ENCODE data around the gene TAS2R30.

The TAS2R30 gene

GRCh38 chr12:11144297-11144696 lies 9.9 kb upstream of the TAS2R30 start:
- H2BK5ac ChIP-seq (ENCODE audit: low read length): no peak overlapping the region
- no peak overlapping the region for H3K27ac ChIP-seq (replicated peaks; ENCODE audit: low read length)
- no peak for DNase-seq (ENCODE audit: low spot score)
- H3K9ac ChIP-seq (ENCODE audit: low read depth, low read length, poor library complexity): no peak overlapping the region
- H3K4me3 ChIP-seq (ENCODE audit: low read length in 2 of 2): no peak overlapping the region
- no peak overlapping the region for H4K91ac ChIP-seq (ENCODE audit: low read depth, low read length, poor library complexity)
- no peak overlapping the region for H2BK12ac ChIP-seq (ENCODE audit: low read length)
- WGBS, 2 donors (ENCODE audit: extremely low coverage in 2 of 2, insufficient read length in 2 of 2, insufficient replicate concordance in 1 of 2): no CpG with 5 or more reads among the region's 5 CpGs
- H2AFZ ChIP-seq (ENCODE audit: low read length): no peak overlapping the region
- H4K8ac ChIP-seq (ENCODE audit: low read depth, low read length): no peak overlapping the region
- peaks cover 0 to 22% of the 10 kb centered on the region in 2 donors for H3K36me3 ChIP-seq (replicated peaks in 1 of 2; ENCODE audit: control insufficient read depth in 2 of 2, insufficient read depth in 2 of 2, low read length in 2 of 2)
- no peaks in the 10 kb centered on the region for H3K4me1 ChIP-seq (ENCODE audit: control insufficient read depth in 2 of 2, insufficient read depth in 1 of 2, low read depth in 1 of 2, low read length in 2 of 2)
- no peaks in the 10 kb centered on the region for H3K27me3 ChIP-seq (ENCODE audit: control insufficient read depth in 3 of 3, insufficient read depth in 3 of 3, low read depth in 1 of 3, low read length in 3 of 3)
- H2AK5ac ChIP-seq (ENCODE audit: low read depth, low read length): no peak overlapping the region
- peaks cover 3 to 18% of the 10 kb centered on the region in 2 donors for H3K9me3 ChIP-seq (replicated peaks in 1 of 2; ENCODE audit: control insufficient read depth in 2 of 2, insufficient read depth in 1 of 2, low read depth in 1 of 2, low read length in 2 of 2)
- no peak overlapping the region for H2BK120ac ChIP-seq (ENCODE audit: low read depth, low read length)
- no peak overlapping the region for H3K4me2 ChIP-seq (ENCODE audit: insufficient read depth, low read length, poor library complexity, severe bottlenecking)
- no peak overlapping the region for H3K14ac ChIP-seq (ENCODE audit: low read length)
- H3K79me1 ChIP-seq (ENCODE audit: low read depth, low read length): no peaks in the 10 kb centered on the region
- H3K23ac ChIP-seq (ENCODE audit: low read depth, low read length, poor library complexity): no peak overlapping the region
- no peak overlapping the region for H2BK15ac ChIP-seq (ENCODE audit: low read length)
- no peak overlapping the region for H3K18ac ChIP-seq (ENCODE audit: low read length)
- H3K4ac ChIP-seq (ENCODE audit: low read length): no peak overlapping the region

- Histone ChIP-seq H3K27me3 (ENCODE audit: control insufficient read depth in 3 of 3, insufficient read depth in 3 of 3, low read depth in 1 of 3, low read length in 3 of 3) (no peaks in the 10 kb centered on the region), H3K79me1 (ENCODE audit: low read depth, low read length) (no peaks in the 10 kb centered on the region), H2BK12ac (ENCODE audit: low read length) (no peak overlapping the region), H3K14ac (ENCODE audit: low read length) (no peak overlapping the region), H3K9ac (ENCODE audit: low read depth, low read length, poor library complexity) (no peak overlapping the region), H3K4me2 (ENCODE audit: insufficient read depth, low read length, poor library complexity, severe bottlenecking) (no peak overlapping the region), H2AFZ (ENCODE audit: low read length) (no peak overlapping the region), H3K4ac (ENCODE audit: low read length) (no peak overlapping the region), H3K23ac (ENCODE audit: low read depth, low read length, poor library complexity) (no peak overlapping the region), H3K27ac (replicated peaks; ENCODE audit: low read length) (no peak overlapping the region), H2AK5ac (ENCODE audit: low read depth, low read length) (no peak overlapping the region), H4K91ac (ENCODE audit: low read depth, low read length, poor library complexity) (no peak overlapping the region), H3K36me3 (replicated peaks in 1 of 2; ENCODE audit: control insufficient read depth in 2 of 2, insufficient read depth in 2 of 2, low read length in 2 of 2) (peaks cover 0 to 25% of the 10 kb centered on the region in 2 donors), H2BK15ac (ENCODE audit: low read length) (no peak overlapping the region), H2BK5ac (ENCODE audit: low read length) (no peak overlapping the region), H3K9me3 (replicated peaks in 1 of 2; ENCODE audit: control insufficient read depth in 2 of 2, insufficient read depth in 1 of 2, low read depth in 1 of 2, low read length in 2 of 2) (peaks cover 3 to 21% of the 10 kb centered on the region in 2 donors), H4K8ac (ENCODE audit: low read depth, low read length) (no peak overlapping the region), H3K4me3 (ENCODE audit: low read length in 2 of 2) (no peak overlapping the region), H3K18ac (ENCODE audit: low read length) (no peak overlapping the region), H3K4me1 (ENCODE audit: control insufficient read depth in 2 of 2, insufficient read depth in 1 of 2, low read depth in 1 of 2, low read length in 2 of 2) (no peaks in the 10 kb centered on the region), H2BK120ac (ENCODE audit: low read depth, low read length) (no peak overlapping the region)
- no CpG with 5 or more reads among the region's 2 CpGs for WGBS, 2 donors (ENCODE audit: extremely low coverage in 2 of 2, insufficient read length in 2 of 2, insufficient replicate concordance in 1 of 2)
- DNase-seq (ENCODE audit: low spot score): no peak
These were observed 8.9 kb upstream of the TAS2R30 start for GRCh38 chr12:11143352-11143751.

- H3K4me1 ChIP-seq (ENCODE audit: control insufficient read depth in 2 of 2, insufficient read depth in 1 of 2, low read depth in 1 of 2, low read length in 2 of 2): no peaks in the 10 kb centered on the region
- H3K4me2 ChIP-seq (ENCODE audit: insufficient read depth, low read length, poor library complexity, severe bottlenecking): no peak overlapping the region
- no peak overlapping the region for H3K4ac ChIP-seq (ENCODE audit: low read length)
- H3K27ac ChIP-seq (replicated peaks; ENCODE audit: low read length): no peak overlapping the region
- no peak overlapping the region for H4K91ac ChIP-seq (ENCODE audit: low read depth, low read length, poor library complexity)
- no peak for DNase-seq (ENCODE audit: low spot score)
- H2AFZ ChIP-seq (ENCODE audit: low read length): no peak overlapping the region
- no peak overlapping the region for H2BK15ac ChIP-seq (ENCODE audit: low read length)
- H3K23ac ChIP-seq (ENCODE audit: low read depth, low read length, poor library complexity): no peak overlapping the region
- H2AK5ac ChIP-seq (ENCODE audit: low read depth, low read length): no peak overlapping the region
- H2BK12ac ChIP-seq (ENCODE audit: low read length): no peak overlapping the region
- peaks cover under 1% of the 10 kb centered on the region for H3K79me1 ChIP-seq (ENCODE audit: low read depth, low read length)
- no peak overlapping the region for H2BK120ac ChIP-seq (ENCODE audit: low read depth, low read length)
- H2BK5ac ChIP-seq (ENCODE audit: low read length): no peak overlapping the region
- H3K9me3 ChIP-seq (replicated peaks in 1 of 2; ENCODE audit: control insufficient read depth in 2 of 2, insufficient read depth in 1 of 2, low read depth in 1 of 2, low read length in 2 of 2): peaks cover 0 to 7% of the 10 kb centered on the region in 2 donors
- peaks cover 0 to 18% of the 10 kb centered on the region in 2 donors for H3K36me3 ChIP-seq (replicated peaks in 1 of 2; ENCODE audit: control insufficient read depth in 2 of 2, insufficient read depth in 2 of 2, low read length in 2 of 2)
- no peak overlapping the region for H3K14ac ChIP-seq (ENCODE audit: low read length)
- no CpG with 5 or more reads among the region's 2 CpGs for WGBS, 2 donors (ENCODE audit: extremely low coverage in 2 of 2, insufficient read length in 2 of 2, insufficient replicate concordance in 1 of 2)
- H3K18ac ChIP-seq (ENCODE audit: low read length): no peak overlapping the region
- H3K27me3 ChIP-seq (ENCODE audit: control insufficient read depth in 3 of 3, insufficient read depth in 3 of 3, low read depth in 1 of 3, low read length in 3 of 3): no peaks in the 10 kb centered on the region
- H4K8ac ChIP-seq (ENCODE audit: low read depth, low read length): no peak overlapping the region
- H3K4me3 ChIP-seq (ENCODE audit: low read length in 2 of 2): no peak overlapping the region
- no peak overlapping the region for H3K9ac ChIP-seq (ENCODE audit: low read depth, low read length, poor library complexity)
These were observed 1.6 kb upstream of the TAS2R30 start for GRCh38 chr12:11136075-11136474.

- Histone ChIP-seq H3K9ac (ENCODE audit: low read depth, low read length, poor library complexity) (no peak overlapping the region), H2AK5ac (ENCODE audit: low read depth, low read length) (no peak overlapping the region), H3K4me1 (ENCODE audit: control insufficient read depth in 2 of 2, insufficient read depth in 1 of 2, low read depth in 1 of 2, low read length in 2 of 2) (no peaks in the 10 kb centered on the region), H4K91ac (ENCODE audit: low read depth, low read length, poor library complexity) (no peak overlapping the region), H2BK5ac (ENCODE audit: low read length) (no peak overlapping the region), H3K79me1 (ENCODE audit: low read depth, low read length) (peaks cover 9% of the 10 kb centered on the region), H4K8ac (ENCODE audit: low read depth, low read length) (no peak overlapping the region), H3K9me3 (replicated peaks in 1 of 2; ENCODE audit: control insufficient read depth in 2 of 2, insufficient read depth in 1 of 2, low read depth in 1 of 2, low read length in 2 of 2) (peaks cover 0 to 8% of the 10 kb centered on the region in 2 donors), H3K4me3 (ENCODE audit: low read length in 2 of 2) (no peak overlapping the region), H2AFZ (ENCODE audit: low read length) (no peak overlapping the region), H3K14ac (ENCODE audit: low read length) (no peak overlapping the region), H2BK120ac (ENCODE audit: low read depth, low read length) (no peak overlapping the region), H3K18ac (ENCODE audit: low read length) (no peak overlapping the region), H3K4me2 (ENCODE audit: insufficient read depth, low read length, poor library complexity, severe bottlenecking) (no peak overlapping the region), H3K27me3 (ENCODE audit: control insufficient read depth in 3 of 3, insufficient read depth in 3 of 3, low read depth in 1 of 3, low read length in 3 of 3) (no peaks in the 10 kb centered on the region), H3K23ac (ENCODE audit: low read depth, low read length, poor library complexity) (no peak overlapping the region), H3K36me3 (replicated peaks in 1 of 2; ENCODE audit: control insufficient read depth in 2 of 2, insufficient read depth in 2 of 2, low read length in 2 of 2) (peaks cover 0 to 19% of the 10 kb centered on the region in 2 donors), H3K4ac (ENCODE audit: low read length) (no peak overlapping the region), H2BK12ac (ENCODE audit: low read length) (no peak overlapping the region), H2BK15ac (ENCODE audit: low read length) (no peak overlapping the region), H3K27ac (replicated peaks; ENCODE audit: low read length) (no peak overlapping the region)
- no CpG with 5 or more reads among the region's 2 CpGs for WGBS, 2 donors (ENCODE audit: extremely low coverage in 2 of 2, insufficient read length in 2 of 2, insufficient replicate concordance in 1 of 2)
- no peak for DNase-seq (ENCODE audit: low spot score)
These were observed 628 bp downstream of the TAS2R30 start for GRCh38 chr12:11133816-11134215.

All from neuronal stem cell (in vitro differentiated cells).